Stimulated activated CD8-positive, alpha-beta memory T cell treated with anti-CD3 and anti-CD28 coated beads, Interleukin-12 subunit alpha, Interleukin-12 subunit beta, amount 100 ng/mL, for 4 hours (primary cell): ENCODE results near the gene LY6G5B.

Experiments used
- DNase-seq: peaks from one replicate; pipeline ENCODE4 v3.0.0-alpha.2; 2020; ENCODE audit warnings: low read depth

LY6G5B gene

DNA sequence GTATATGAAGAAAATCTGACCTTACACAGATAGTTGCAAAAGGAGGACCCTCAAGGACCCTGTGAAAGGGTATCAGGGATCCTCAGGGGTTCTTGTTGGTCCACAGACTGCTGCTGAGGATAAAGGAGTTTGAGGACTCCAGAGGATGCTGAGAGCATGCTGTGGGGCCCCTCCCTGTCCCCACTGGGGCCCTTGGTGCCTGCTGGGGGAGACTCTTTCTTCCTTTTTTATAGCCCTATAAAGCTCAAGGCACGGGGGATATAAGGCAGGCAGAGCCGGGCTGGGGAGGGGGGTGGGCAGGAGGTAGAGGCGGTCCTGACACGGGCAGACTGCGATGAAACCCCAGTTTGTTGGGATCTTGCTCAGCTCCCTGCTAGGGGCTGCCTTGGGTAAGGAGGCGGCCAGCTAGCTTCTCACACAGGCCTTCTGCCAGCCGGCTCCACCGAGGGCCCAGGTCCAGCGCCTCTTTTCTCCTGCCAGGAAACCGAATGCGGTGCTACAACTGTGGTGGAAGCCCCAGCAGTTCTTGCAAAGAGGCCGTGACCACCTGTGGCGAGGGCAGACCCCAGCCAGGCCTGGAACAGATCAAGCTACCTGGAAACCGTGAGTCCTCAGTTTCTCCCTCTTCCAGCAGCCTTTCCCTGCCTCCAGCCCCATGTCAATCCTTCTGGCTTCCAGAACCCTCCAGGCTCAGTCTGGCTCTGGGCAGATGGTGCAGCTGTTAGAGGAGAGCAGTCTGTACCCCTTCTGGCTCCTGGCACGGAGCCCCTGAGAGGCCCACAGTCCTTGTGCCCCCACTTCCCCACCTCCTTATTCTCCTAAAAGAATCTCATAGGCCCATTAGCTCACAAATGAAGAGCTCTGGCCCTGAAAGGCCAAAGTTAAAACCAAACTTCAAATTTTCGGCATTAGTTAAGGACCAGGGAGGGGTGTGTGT is 45.5 kb downstream of the LY6G5B start, which contains the start of gene LY6G6D:
LY6G6D (plus strand) TSS at position 327 of the 937 bp plus-strand sequence; CDS start at position 335, 8 bp downstream.
- DNase-seq: no peak

DNA sequence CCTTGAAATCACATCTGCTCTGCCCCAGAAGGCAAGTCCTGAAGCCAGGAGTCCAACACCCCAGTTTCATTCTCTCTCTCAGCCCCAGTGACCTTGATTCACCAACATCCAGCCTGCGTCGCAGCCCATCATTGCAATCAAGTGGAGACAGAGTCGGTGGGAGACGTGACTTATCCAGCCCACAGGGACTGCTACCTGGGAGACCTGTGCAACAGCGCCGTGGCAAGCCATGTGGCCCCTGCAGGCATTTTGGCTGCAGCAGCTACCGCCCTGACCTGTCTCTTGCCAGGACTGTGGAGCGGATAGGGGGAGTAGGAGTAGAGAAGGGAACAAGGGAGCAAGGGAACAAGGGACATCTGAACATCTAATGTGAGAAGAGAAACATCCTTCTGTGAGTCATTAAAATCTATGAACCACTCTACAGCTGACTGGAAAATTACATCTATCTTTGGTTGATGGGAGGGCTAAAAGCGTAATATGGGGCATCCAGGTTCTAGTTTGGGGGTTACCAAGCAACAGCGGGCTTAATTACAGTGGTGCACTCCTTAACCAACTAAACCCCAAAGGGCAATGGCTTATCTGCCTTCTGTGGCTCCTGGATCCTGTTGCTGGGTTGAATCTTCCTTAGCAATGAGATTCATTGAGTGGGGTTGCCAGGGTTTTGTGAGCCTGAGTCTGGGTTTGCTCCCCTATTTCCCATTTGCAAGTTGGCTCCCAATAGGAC is 47.9 kb downstream of the LY6G5B start:
- no peak for DNase-seq

DNA sequence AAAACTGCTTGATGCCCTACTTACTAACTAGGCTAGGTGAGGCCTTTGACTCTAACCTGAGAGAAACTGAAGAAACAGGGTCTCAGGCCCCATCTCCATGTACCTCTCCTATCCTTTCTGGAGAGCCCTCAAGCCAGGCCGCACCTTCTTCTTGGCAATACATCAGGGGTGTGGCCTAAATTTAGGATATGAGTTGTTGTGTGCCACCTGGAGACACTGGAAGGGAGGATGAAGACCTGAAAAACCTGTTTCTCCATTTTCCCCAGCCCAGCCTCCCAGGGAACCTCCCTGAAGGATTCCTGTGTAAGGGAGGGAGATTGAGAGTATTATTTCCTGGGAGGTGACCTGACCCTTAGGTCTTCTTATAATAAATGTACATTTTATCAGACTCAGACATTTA is 48.5 kb downstream of the LY6G5B start:
- no peak for DNase-seq

DNA sequence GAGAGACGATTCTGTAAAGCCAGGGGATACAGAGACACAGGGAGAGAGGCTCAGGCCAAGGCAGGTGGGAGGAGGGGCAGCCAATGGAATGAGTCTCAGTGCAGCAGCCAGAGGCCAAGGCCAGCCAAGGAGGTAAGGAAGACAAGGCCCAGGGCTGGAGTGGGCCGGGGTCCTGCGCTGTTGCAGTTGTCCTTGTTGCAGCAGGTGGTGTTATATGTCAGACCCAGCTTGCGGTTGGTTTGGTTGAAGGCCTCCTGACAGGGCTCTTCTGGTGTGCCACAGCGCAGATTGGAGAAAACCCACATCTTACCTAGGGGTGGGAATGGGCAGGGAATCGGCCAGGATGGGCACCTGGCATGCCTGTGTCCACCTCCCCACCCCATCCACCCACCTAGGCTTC is 49.2 kb downstream of the LY6G5B start:
- no peak for DNase-seq

DNA sequence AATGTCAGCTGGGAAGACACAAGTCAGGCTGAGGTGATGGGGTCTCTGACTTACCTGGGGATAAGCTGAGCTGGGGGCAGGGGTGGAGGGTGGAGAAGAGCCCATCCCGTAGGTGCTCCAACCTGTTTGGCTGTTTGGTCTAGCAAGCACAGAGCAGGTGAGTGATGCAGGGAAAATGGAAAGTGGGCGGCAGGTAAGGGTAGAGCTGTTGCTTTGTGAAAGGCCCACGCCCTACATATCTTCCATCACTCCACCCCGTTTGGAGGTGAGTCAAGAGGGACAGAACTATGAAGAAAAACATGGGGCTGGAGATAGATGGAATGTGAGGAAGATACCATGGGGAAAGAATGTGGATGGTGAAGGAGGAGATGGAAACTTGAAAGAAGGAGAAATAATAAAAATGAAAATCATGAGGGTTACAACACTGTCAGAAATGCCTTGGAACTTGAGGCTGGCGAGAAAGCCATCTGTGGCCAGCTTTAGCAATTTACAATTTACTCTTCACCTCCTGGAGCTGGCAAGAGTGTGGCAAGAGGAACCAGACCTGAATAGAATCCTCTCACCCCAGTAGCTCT is 50.5 kb downstream of the LY6G5B start:
- no peak for DNase-seq

DNA sequence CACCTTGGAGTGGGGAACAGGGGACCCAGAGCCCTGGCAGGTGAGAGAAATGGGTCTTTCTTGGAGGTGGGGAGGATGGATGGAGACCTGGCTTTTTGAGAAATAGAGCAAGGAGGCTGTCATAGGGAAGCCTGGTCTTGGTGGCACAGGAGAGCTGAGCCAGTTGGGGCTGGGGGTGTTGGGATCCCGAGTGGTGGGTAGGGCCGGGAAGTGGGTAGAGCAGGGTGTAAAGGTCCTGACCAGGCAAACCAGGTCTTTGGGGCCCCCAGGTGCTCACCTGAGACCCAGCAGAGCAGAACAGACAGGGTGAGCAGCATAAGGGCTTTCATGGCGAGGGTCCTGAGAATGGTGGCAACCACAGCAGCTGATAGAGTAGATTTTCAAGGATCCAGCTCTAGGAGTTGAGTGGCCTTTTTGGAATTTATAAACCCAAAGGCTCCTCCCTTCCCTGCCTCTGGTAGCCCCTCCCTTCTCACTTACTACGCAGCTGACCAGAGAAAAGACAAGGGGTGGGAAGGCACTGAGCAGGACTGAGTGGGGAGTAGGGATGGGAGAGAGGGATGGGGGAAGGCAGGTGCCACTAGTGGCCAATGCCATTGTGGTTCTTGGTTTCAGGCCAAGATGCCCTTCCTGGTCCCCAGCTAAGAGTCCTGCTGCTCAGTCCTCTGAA is 51.7 kb downstream of the LY6G5B start, which contains the start of gene LY6G6C:
LY6G6C (minus strand) TSS at position 396 of the 670 bp plus-strand sequence; CDS start at position 329, 67 bp downstream.
- DNase-seq: no peak

DNA sequence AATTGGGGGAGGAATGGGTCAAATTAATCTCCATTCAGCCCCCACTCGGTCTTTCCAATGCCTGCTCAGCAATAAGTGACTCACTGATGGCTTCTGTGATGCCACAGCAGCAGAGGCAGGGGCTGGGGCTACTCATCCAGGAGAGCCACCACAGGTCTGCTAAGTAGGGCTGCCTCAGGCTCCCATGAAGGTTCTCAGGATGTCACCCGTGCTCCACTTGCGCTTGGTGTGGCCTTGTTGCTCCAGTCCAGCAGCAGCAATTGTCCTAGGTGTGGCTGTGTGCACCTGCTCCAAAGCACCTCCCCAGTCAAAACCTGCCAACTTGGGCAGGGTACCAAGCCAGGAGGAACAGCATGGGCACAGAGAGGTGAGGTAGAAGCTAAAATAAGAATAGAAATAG is 52.4 kb downstream of the LY6G5B start:
- DNase-seq: no peak
